Neutrophil (primary cell): ENCODE data around the gene POLR3F.

Experiments
- H3K27ac ChIP-seq: fragments of 200-600 bp; sonication (generic); 2 replicates; pipeline ENCODE4 v1.5.1; 2016; ENCODE audit warnings: mild to moderate bottlenecking, moderate library complexity
- H3K27me3 ChIP-seq: fragments of 200-600 bp; sonication (generic); 2 replicates; pipeline ENCODE4 v1.6.0; 2016; ENCODE audit warnings: mild to moderate bottlenecking
- H3K36me3 ChIP-seq: fragments of 200-600 bp; sonication (generic); 2 replicates; pipeline ENCODE4 v1.5.1; 2017
- H3K4me1 ChIP-seq, 2 experiments: fragments of 200-600 bp in 1 of 2; sonication (generic) in 1 of 2; 1 replicate in 1 of 2; 2 replicates in 1 of 2; pipeline versions ENCODE4 v1.5.1 to v1.6.1; 2013 to 2016; ENCODE audit warnings: low read depth in 1 of 2, low read length in 1 of 2, mild to moderate bottlenecking in 1 of 2, moderate library complexity in 1 of 2; ENCODE audit not compliant: control insufficient read depth in 1 of 2, insufficient read depth in 1 of 2
- H3K4me3 ChIP-seq, 2 experiments: fragments of 200-600 bp in 1 of 2; sonication (generic) in 1 of 2; 1 replicate in 1 of 2; 2 replicates in 1 of 2; pipeline ENCODE4 v1.5.1; 2013 to 2016; ENCODE audit warnings: low read depth in 1 of 2, low read length in 1 of 2, mild to moderate bottlenecking in 1 of 2, moderate library complexity in 1 of 2
- H3K9me3 ChIP-seq: fragments of 200-600 bp; sonication (generic); 2 replicates; pipeline ENCODE4 v1.5.1; 2016
- TF ChIP-seq, protein P1 (sequence below): fragments of 200-600 bp; sonication (generic); IDR thresholded peaks from 2 replicates; pipeline ENCODE4 v1.5.1; 2016; ENCODE audit warnings: antibody characterized with exemption

Gene POLR3F, protein sequence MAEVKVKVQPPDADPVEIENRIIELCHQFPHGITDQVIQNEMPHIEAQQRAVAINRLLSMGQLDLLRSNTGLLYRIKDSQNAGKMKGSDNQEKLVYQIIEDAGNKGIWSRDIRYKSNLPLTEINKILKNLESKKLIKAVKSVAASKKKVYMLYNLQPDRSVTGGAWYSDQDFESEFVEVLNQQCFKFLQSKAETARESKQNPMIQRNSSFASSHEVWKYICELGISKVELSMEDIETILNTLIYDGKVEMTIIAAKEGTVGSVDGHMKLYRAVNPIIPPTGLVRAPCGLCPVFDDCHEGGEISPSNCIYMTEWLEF

DNA sequence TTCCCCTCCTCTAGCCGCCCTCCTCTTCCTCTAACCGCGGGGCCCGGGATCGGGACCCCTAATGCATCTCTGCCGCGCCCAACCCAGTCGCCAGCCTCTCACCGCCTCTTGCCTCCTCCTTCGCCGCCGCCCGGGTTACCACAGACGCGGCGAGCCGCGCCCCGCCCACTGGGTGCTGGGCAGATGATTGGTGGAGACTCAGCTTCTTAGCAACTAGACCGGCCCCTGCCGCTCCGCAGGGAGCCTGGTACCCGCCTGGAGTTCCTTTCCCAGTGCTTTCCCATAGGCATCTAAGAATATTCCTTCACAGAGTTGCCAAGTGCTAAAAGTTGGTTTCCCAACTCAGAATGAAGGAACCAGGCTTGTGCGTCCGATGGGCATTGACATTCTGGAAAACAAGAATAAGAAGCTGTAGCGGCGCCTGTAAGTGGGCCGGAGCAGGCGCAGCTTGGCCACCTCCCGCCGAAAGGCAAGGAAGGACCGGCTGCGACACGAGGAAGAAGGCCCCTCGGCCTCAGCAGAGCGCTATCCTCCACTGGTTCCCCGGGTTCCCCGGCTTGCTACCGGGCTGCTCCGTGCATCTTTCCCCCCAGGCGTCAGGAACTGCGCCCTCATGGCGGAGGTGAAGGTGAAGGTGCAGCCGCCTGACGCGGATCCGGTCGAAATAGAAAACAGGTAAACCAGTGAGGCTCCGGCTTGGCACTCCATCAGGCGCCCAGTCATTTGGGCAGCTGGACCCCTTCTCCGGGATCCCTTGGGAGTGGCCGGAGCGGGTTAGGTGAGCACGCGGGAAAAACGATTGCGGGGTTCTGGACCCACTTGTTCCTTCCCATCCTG is at the start of gene POLR3F, which contains the start of gene DZANK1:
Gene POLR3F (plus strand): TSS at position 497 of the 837 bp plus-strand sequence. CDS start 117 bp downstream, at position 614.
Gene DZANK1 (minus strand): TSS at position 137 of the 837 bp plus-strand sequence. CDS start 1,672 bp downstream, outside the sequence.
- peaks cover 13% of the 10 kb centered on the region for H3K36me3 ChIP-seq
- peaks cover 6 to 17% of the 10 kb centered on the region in 2 experiments for H3K4me1 ChIP-seq
- peak within 1 kb of the TSS; percentile 85 for H3K27ac ChIP-seq
- peak within 1 kb of the TSS; percentile 75 to 79 for H3K4me3 ChIP-seq
- no peaks in the 10 kb centered on the region for H3K9me3 ChIP-seq
- no peaks in the 10 kb centered on the region for H3K27me3 ChIP-seq
- TF ChIP-seq, protein P1, sequence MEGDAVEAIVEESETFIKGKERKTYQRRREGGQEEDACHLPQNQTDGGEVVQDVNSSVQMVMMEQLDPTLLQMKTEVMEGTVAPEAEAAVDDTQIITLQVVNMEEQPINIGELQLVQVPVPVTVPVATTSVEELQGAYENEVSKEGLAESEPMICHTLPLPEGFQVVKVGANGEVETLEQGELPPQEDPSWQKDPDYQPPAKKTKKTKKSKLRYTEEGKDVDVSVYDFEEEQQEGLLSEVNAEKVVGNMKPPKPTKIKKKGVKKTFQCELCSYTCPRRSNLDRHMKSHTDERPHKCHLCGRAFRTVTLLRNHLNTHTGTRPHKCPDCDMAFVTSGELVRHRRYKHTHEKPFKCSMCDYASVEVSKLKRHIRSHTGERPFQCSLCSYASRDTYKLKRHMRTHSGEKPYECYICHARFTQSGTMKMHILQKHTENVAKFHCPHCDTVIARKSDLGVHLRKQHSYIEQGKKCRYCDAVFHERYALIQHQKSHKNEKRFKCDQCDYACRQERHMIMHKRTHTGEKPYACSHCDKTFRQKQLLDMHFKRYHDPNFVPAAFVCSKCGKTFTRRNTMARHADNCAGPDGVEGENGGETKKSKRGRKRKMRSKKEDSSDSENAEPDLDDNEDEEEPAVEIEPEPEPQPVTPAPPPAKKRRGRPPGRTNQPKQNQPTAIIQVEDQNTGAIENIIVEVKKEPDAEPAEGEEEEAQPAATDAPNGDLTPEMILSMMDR: peak; percentile 14

DNA sequence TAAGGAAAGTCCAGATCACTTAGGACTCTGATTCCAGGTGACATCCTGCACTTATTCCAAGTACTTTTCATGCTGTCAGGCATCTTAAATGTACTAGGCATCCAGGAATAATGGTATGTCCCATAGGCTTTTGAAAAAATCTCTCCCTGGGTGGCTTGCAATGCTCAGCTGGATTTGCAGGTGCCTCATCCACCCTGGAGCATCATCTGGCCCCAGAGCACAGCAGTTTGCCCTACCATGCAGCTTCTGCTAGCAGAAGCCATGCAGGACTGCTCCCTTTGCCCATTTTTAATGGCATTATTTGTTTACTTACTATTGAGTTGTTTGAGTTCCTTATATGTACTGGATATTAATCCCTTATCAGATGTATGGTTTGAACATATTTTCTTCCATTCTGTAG is 45.6 kb upstream of the POLR3F start:
- no peaks in the 10 kb centered on the region for H3K27me3 ChIP-seq
- peaks cover 0 to 8% of the 10 kb centered on the region in 2 experiments for H3K4me1 ChIP-seq
- no peak overlapping the region for H3K4me3 ChIP-seq
- TF ChIP-seq, protein P1: no peak
- no peak overlapping the region for H3K27ac ChIP-seq
- no peaks in the 10 kb centered on the region for H3K36me3 ChIP-seq
- H3K9me3 ChIP-seq: no peaks in the 10 kb centered on the region

DNA sequence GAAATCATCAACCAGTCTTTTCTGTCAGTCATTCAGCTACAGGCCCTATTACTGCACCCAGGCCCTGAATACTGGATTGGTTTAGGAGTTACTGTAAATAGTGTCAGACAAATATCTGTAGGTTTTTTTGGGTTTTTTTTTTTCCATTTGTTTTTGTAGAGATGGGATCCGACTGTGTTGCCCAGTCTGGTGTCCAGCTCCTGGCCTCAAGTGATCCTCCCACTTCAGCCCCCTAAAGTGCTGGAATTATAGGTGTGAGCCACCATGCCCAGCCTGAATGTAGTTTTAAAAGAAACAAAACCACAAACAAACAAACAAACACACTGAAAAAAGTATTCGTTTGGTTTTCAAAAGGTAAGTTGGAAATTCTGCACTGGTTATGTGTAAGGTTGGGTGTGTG is 40.0 kb upstream of the POLR3F start:
- H3K27me3 ChIP-seq: no peaks in the 10 kb centered on the region
- TF ChIP-seq, protein P1: no peak
- H3K36me3 ChIP-seq: no peaks in the 10 kb centered on the region
- H3K4me3 ChIP-seq: no peak overlapping the region
- no peaks in the 10 kb centered on the region for H3K4me1 ChIP-seq
- H3K9me3 ChIP-seq: no peaks in the 10 kb centered on the region
- H3K27ac ChIP-seq: no peak overlapping the region

DNA sequence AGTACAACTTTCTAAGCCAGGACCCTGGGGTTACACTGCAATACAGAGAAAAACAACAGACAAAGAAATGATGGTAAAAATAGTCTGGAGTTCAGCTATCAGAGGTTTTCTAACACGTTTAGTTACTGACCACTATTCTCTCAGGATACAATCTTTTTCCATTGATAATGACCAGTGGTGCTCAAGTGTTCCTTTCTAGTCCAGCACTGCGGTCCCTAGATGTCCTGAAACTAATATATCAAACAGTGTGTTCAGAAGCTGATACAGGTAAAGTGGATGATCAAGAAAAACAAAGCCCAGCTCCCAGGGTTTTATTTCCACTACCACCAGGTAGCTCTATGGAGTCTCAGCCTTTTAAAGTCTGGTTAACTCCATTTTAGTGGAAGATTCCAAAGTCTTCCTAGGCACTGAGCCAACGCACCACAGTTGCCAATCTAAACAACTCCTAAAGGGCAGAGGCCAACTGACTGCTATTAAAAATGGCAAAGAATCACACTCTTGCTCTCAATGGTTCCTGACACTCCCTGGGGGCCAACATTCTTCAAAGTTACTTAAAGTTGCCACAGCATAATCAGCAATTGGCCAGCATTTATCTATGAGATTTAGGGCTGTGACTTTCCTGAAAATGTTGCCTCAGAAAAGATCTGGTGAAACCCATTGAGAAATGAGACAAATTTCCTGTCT is 38.6 kb upstream of the POLR3F start:
- Histone ChIP-seq H3K27ac (no peak overlapping the region), H3K4me1 (no peaks in the 10 kb centered on the region), H3K4me3 (no peak overlapping the region), H3K27me3 (no peaks in the 10 kb centered on the region), H3K9me3 (no peaks in the 10 kb centered on the region), H3K36me3 (no peaks in the 10 kb centered on the region)
- TF ChIP-seq, protein P1: no peak

DNA sequence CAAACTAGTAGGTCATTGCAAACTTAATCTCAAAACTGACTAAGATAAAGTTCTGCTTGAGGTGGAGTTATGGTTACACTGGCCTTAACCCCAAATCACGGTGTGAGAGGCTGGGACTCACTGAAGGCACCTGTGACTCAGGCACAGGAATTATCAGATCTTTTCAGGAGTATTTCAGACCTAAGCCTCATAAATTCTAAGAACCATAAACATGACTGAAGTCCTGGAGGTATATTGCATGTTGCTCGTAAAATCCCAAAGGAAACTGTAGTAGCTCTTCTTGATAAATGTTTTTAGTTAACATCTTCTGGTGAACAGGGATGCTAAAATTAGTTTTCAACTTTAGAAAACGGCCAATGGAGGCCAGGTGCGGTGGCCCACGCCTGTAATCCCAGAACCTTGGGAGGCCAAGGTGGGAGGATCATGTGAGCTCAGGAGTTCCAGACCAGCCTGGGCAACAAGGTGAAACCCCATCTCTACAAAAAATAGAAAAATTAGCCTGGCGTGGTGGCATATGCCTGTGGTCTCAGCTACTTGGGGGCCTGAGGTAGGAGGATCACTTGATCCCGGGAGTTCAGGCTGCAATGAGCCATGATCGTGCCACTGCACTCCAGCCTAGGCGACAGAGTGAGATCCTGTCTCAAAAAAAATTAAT is 36.9 kb upstream of the POLR3F start:
- no peaks in the 10 kb centered on the region for H3K9me3 ChIP-seq
- no peak overlapping the region for H3K27ac ChIP-seq
- no peaks in the 10 kb centered on the region for H3K4me1 ChIP-seq
- no peaks in the 10 kb centered on the region for H3K36me3 ChIP-seq
- no peak overlapping the region for H3K4me3 ChIP-seq
- no peaks in the 10 kb centered on the region for H3K27me3 ChIP-seq
- TF ChIP-seq, protein P1: no peak
